NB4 (cell line): Measurements from ENCODE around the gene PPHLN1.

Source experiments
- MYC ChIP-seq: IDR thresholded peaks from 2 replicates; pipeline ENCODE4 v1.6.1; 2011; ENCODE audit warnings: low read depth, low read length
- POLR2A ChIP-seq: IDR thresholded peaks from 2 replicates; pipeline ENCODE4 v1.6.1; 2011; ENCODE audit warnings: mild to moderate bottlenecking; ENCODE audit not compliant: insufficient read length; ENCODE audit errors: extremely low read depth
- TF ChIP-seq, protein P1 (sequence below): IDR thresholded peaks from one replicate; pipeline ENCODE4 v1.5.1; 2012; ENCODE audit warnings: low read depth, low read length
- TF ChIP-seq, protein P2 (sequence below): IDR thresholded peaks from 2 replicates; pipeline ENCODE4 v1.6.1; 2011; ENCODE audit warnings: low read depth, low read length

DNA sequence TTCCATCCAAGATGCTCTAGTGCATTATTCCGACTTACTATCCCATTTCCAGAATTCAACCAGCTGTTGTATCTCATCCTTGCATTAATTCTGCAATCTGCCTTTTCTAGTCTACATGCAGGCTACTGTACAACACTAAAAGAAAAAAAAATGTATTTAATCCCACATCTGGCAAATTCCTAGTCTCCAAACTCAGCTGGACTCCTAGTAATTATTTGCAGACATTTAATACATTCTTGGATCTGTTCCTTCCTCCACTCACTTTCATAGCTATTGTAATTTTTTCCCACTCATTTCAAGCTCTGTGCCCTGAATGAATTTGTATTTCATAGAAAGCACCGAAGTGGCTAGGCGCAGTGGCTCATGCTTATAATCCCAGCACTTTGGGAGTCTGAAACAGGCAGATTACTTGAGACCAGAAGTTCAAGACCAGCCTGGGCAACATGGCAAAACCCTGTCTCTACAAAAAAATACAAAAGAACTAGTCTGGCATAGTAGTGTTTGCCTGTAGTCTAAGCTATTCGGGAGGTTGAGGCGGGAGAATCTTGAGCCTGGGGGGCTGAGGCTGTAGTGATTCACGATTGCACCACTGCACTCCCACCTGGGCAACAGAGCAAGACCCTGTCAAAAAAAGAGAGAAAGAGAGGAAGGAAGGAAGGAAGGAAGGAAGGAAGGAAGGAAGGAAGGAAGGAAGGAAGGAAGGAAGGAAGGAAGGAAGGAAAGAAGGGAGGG, 48.4 kb upstream of the PPHLN1 start:
- TF ChIP-seq, protein P1, sequence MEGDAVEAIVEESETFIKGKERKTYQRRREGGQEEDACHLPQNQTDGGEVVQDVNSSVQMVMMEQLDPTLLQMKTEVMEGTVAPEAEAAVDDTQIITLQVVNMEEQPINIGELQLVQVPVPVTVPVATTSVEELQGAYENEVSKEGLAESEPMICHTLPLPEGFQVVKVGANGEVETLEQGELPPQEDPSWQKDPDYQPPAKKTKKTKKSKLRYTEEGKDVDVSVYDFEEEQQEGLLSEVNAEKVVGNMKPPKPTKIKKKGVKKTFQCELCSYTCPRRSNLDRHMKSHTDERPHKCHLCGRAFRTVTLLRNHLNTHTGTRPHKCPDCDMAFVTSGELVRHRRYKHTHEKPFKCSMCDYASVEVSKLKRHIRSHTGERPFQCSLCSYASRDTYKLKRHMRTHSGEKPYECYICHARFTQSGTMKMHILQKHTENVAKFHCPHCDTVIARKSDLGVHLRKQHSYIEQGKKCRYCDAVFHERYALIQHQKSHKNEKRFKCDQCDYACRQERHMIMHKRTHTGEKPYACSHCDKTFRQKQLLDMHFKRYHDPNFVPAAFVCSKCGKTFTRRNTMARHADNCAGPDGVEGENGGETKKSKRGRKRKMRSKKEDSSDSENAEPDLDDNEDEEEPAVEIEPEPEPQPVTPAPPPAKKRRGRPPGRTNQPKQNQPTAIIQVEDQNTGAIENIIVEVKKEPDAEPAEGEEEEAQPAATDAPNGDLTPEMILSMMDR: no peak
- TF ChIP-seq MYC (no peak), POLR2A (no peak)
- TF ChIP-seq, protein P2, sequence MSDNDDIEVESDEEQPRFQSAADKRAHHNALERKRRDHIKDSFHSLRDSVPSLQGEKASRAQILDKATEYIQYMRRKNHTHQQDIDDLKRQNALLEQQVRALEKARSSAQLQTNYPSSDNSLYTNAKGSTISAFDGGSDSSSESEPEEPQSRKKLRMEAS: no peak
